C4-2B (cell line): Measurements from ENCODE around the gene MRGPRX1.
"Not testable (repeated sequence)": the region's sequence is repeated elsewhere in the genome, so short reads cannot be mapped to it uniquely, and the experiment has no call there.

ENCODE experiments used
- CTCF ChIP-seq: fragments of 450-650 bp; conservative IDR thresholded peaks from 2 replicates; pipeline ENCODE4 v1.5.1; 2017; ENCODE audit warnings: mild to moderate bottlenecking
- ZFX ChIP-seq: fragments of 450-650 bp; IDR thresholded peaks from 2 replicates; pipeline ENCODE4 v1.6.1; 2017

DNA sequence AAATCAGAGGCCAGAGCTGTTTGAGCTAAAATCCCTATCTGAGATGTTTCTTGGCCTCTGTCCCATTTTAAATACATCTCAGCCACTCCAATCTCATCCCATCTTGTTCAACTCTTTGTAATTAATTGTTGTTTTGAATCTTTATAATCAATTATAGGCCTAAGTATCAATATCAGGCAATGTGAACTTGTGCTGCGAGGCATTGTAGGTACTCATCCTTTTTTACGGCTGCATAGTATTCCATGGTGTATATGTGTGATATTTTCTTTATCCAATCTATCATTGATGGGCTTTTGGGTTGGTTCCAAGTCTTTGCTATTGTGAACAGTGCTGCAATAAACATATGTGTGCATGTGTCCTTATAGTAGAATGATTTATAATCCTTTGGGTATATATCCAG is 47.5 kb downstream of the MRGPRX1 start:
- not testable (repeated sequence) for TF ChIP-seq CTCF, ZFX
